ENCODE data around the gene TSEN54. TPM values are rescaled to one million over a fixed set of nuclear protein-coding genes. Genes with fewer than 3 reads are reported as not detected.

Gene TSEN54
- polyA plus RNA-seq, 1 donor (not counting 4 experiments of a cell fraction or from before 2014, with no cell fraction given) = 24.1 TPM

DNA sequence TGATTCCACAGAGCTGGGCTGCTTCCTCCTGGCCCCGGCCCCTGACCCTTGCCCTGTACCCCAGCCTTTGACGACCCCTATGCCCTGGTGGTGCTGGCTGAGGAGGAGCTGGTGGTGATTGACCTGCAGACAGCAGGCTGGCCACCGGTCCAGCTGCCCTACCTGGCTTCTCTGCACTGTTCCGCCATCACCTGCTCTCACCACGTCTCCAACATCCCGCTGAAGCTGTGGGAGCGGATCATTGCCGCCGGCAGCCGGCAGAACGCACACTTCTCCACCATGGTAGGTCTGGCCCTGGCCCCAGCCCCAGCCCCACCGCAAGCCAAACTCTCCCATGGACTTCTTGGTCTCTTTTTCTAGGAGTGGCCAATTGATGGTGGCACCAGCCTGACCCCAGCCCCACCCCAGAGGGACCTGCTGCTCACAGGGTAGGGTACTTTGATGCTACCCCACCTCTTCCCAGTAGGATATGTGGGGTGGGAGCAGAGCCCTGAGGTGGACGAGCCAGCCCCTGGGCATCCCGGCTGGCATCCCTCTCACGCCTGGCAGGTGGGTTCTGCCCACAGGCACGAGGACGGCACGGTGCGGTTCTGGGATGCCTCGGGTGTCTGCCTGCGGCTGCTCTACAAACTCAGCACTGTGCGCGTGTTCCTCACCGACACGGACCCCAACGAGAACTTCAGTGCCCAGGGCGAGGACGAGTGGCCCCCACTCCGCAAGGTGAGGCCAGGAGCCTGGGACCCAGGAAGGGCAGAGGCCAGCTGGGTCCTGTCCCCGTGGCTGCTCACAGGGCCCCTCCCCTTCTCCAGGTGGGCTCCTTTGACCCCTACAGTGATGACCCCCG, 52.3 kb downstream of the TSEN54 start:
- Histone ChIP-seq H3K9ac (ENCODE audit: control insufficient read depth, extremely low read depth, insufficient read depth, low read length) (no peak overlapping the region), H4K20me1 (ENCODE audit: control insufficient read depth, extremely low read depth, insufficient read depth, low read length) (no peaks in the 10 kb centered on the region), H3K4me1 (ENCODE audit: control insufficient read depth, extremely low read depth, insufficient read depth, low read length) (no peaks in the 10 kb centered on the region), H3K9me1 (ENCODE audit: control insufficient read depth, extremely low read depth, insufficient read depth, low read length) (no peaks in the 10 kb centered on the region), H3K79me2 (ENCODE audit: control insufficient read depth, insufficient read depth, low read length) (no peaks in the 10 kb centered on the region), H3K27ac (ENCODE audit: control insufficient read depth, insufficient read depth, low read length) (no peak overlapping the region), H3K36me3 (ENCODE audit: control insufficient read depth in 2 of 2, extremely low read depth in 1 of 2, insufficient read depth in 2 of 2, low read length in 2 of 2) (peaks cover 7 to 25% of the 10 kb centered on the region in 2 experiments), H3K4me3 (ENCODE audit: control insufficient read depth in 2 of 3, extremely low read depth in 1 of 3, insufficient read depth in 2 of 3, low read depth in 1 of 3, low read length in 3 of 3) (no peak overlapping the region), H2AFZ (ENCODE audit: control insufficient read depth, low read length) (no peak overlapping the region), H3K27me3 (ENCODE audit: control insufficient read depth, extremely low read depth, insufficient read depth, low read length) (no peaks in the 10 kb centered on the region), H3K4me2 (ENCODE audit: control insufficient read depth, extremely low read depth, insufficient read depth, low read depth, low read length) (no peak overlapping the region), H3K9me3 (ENCODE audit: control insufficient read depth, low read depth, low read length) (no peaks in the 10 kb centered on the region)
- TF ChIP-seq EZH2 (IDR thresholded peaks at IDR 0.05; ENCODE audit: low read length) (no peak), CTCF (optimal IDR thresholded peaks at IDR 0.05 in 1 of 3, IDR thresholded peaks at IDR 0.05 in 1 of 3, conservative IDR thresholded peaks at IDR 0.05 in 1 of 3; ENCODE audit: extremely low read depth in 1 of 3, insufficient read depth in 2 of 3, low read length in 3 of 3) (no peak)
- FAIRE-seq (no peak), DNase-seq (ENCODE audit: low read depth, low spot score) (no peak)
- dilution Hi-C loops (cut with MboI; ENCODE audit: extremely low pct_ligation_motif_present, low sequenced_read_pairs) = no loop called here

DNA sequence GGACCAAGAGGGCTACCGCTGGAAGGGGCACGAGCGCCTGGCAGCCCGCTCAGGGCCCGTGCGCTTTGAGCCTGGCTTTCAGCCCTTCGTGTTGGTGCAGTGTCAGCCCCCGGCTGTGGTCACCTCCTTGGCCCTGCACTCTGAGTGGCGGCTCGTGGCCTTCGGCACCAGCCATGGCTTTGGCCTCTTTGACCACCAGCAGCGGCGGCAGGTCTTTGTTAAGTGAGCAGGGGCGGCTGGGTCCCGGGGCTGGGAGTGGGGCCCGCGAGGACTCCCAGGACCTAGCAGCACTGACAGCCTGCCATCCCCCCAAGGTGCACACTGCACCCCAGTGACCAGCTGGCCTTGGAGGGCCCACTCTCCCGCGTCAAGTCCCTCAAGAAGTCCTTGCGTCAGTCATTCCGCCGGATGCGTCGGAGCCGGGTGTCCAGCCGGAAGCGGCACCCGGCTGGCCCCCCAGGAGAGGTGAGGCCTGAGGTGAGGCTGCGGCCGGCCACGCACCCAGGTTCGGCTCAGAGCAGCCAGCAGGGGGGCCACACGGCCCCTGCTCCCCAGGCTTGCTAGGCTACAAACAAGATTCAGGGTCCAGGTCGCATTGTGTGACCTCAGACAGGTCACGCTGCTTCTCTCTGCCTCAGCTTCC, 53.8 kb downstream of the TSEN54 start:
- peaks cover 4 to 20% of the 10 kb centered on the region in 2 experiments for H3K36me3 ChIP-seq (ENCODE audit: control insufficient read depth in 2 of 2, extremely low read depth in 1 of 2, insufficient read depth in 2 of 2, low read length in 2 of 2)
- dilution Hi-C loops (cut with MboI; ENCODE audit: extremely low pct_ligation_motif_present, low sequenced_read_pairs) = no loop called here
- DNase-seq (ENCODE audit: low read depth, low spot score) = no peak
- no peaks in the 10 kb centered on the region for H3K9me1 ChIP-seq (ENCODE audit: control insufficient read depth, extremely low read depth, insufficient read depth, low read length)
- no peak overlapping the region for H3K4me3 ChIP-seq (ENCODE audit: control insufficient read depth in 2 of 3, extremely low read depth in 1 of 3, insufficient read depth in 2 of 3, low read depth in 1 of 3, low read length in 3 of 3)
- no peaks in the 10 kb centered on the region for H3K79me2 ChIP-seq (ENCODE audit: control insufficient read depth, insufficient read depth, low read length)
- no peaks in the 10 kb centered on the region for H3K9me3 ChIP-seq (ENCODE audit: control insufficient read depth, low read depth, low read length)
- no peak overlapping the region for H3K4me2 ChIP-seq (ENCODE audit: control insufficient read depth, extremely low read depth, insufficient read depth, low read depth, low read length)
- H2AFZ ChIP-seq (ENCODE audit: control insufficient read depth, low read length) = no peak overlapping the region
- no peak overlapping the region for H3K9ac ChIP-seq (ENCODE audit: control insufficient read depth, extremely low read depth, insufficient read depth, low read length)
- H3K27ac ChIP-seq (ENCODE audit: control insufficient read depth, insufficient read depth, low read length) = no peak overlapping the region
- TF ChIP-seq CTCF (optimal IDR thresholded peaks at IDR 0.05 in 1 of 3, IDR thresholded peaks at IDR 0.05 in 1 of 3, conservative IDR thresholded peaks at IDR 0.05 in 1 of 3; ENCODE audit: extremely low read depth in 1 of 3, insufficient read depth in 2 of 3, low read length in 3 of 3) (no peak), EZH2 (IDR thresholded peaks at IDR 0.05; ENCODE audit: low read length) (no peak)
- H3K27me3 ChIP-seq (ENCODE audit: control insufficient read depth, extremely low read depth, insufficient read depth, low read length) = no peaks in the 10 kb centered on the region
- H4K20me1 ChIP-seq (ENCODE audit: control insufficient read depth, extremely low read depth, insufficient read depth, low read length) = no peaks in the 10 kb centered on the region
- FAIRE-seq = no peak
- H3K4me1 ChIP-seq (ENCODE audit: control insufficient read depth, extremely low read depth, insufficient read depth, low read length) = no peaks in the 10 kb centered on the region

All from keratinocyte (primary cell).